B cell (primary cell): Measurements from ENCODE around the gene HLA-A. TPM values are rescaled to one million over a fixed set of nuclear protein-coding genes. Genes with fewer than 3 reads are reported as not detected.

ENCODE experiments used
- ATAC-seq: fragments of 200-7000 bp; cut with Tn5 transposase; one replicate; pipeline ENCODE4 v1.10.0; 2021; ENCODE audit warnings: low read depth, mild to moderate bottlenecking, moderate number of reproducible peaks, moderate library complexity
- CTCF ChIA-PET: fragments of 350-600 bp; sonication (Branson Sonifier 250); formaldehyde crosslinking; loops from one replicate; lab custom pipeline; 2021; ENCODE audit warnings: antibody characterized with exemption, inconsistent platforms; lab: Charles Lee
- POLR2A ChIA-PET: fragments of 350-600 bp; sonication (Branson Sonifier 250); formaldehyde crosslinking; loops from one replicate; lab custom pipeline; 2021; ENCODE audit warnings: antibody characterized with exemption; lab: Charles Lee
- DNase-seq: peaks from one replicate; pipeline ENCODE4 v3.0.0; 2013
- H2AFZ ChIP-seq: 2 replicates; pipeline ENCODE4 v1.6.1; 2012; ENCODE audit warnings: mild to moderate bottlenecking, low read depth, low read length; ENCODE audit not compliant: insufficient read depth, poor library complexity, severe bottlenecking
- H3K27ac ChIP-seq, 2 donors: 1 replicate in 1 of 2; 2 replicates in 1 of 2; pipeline ENCODE4 v1.5.1; 2012 to 2013; ENCODE audit warnings: low read length in 2 of 2, mild to moderate bottlenecking in 2 of 2, moderate library complexity in 1 of 2
- H3K27me3 ChIP-seq, 4 experiments: fragments of 200-600 bp in 1 of 4; sonication (generic) in 1 of 4; replicated peaks in 1 of 4; 1 replicate in 2 of 4; 2 replicates in 2 of 4; pipeline versions ENCODE4 v1.6.1 to v1.7.0; 2013 to 2016; ENCODE audit warnings: low read length in 3 of 4, mild to moderate bottlenecking in 2 of 4, mixed read lengths in 1 of 4, moderate library complexity in 1 of 4; ENCODE audit not compliant: insufficient read depth in 4 of 4, control insufficient read depth in 3 of 4; ENCODE audit errors: control extremely low read depth in 1 of 4
- H3K36me3 ChIP-seq, 2 experiments: replicated peaks in 1 of 2; 1 replicate in 1 of 2; 2 replicates in 1 of 2; pipeline versions ENCODE4 v1.6.1 to v1.7.1; 2013; ENCODE audit warnings: low read length in 1 of 2; ENCODE audit not compliant: insufficient read depth in 2 of 2, control insufficient read depth in 1 of 2; ENCODE audit errors: control extremely low read depth in 1 of 2, extremely low read depth in 1 of 2
- H3K4me1 ChIP-seq, 2 donors: fragments of 200-600 bp in 1 of 2; sonication (generic) in 1 of 2; 1 replicate in 1 of 2; 2 replicates in 1 of 2; pipeline versions ENCODE4 v1.5.1 to v1.6.1; 2013 to 2017; ENCODE audit warnings: low read length in 2 of 2; ENCODE audit not compliant: control insufficient read depth in 2 of 2, insufficient read depth in 2 of 2
- H3K4me2 ChIP-seq: replicated peaks from 2 replicates; pipeline ENCODE3; 2012; ENCODE audit warnings: mild to moderate bottlenecking, low read depth, low read length; ENCODE audit not compliant: poor library complexity, severe bottlenecking
- H3K4me3 ChIP-seq, 5 experiments: fragments of 200-600 bp in 1 of 5; sonication (generic) in 1 of 5; 1 replicate in 3 of 5; 2 replicates in 2 of 5; pipeline versions ENCODE4 v1.5.1 to v1.7.0; 2011 to 2016; ENCODE audit warnings: low read length in 4 of 5, mild to moderate bottlenecking in 4 of 5, low read depth in 2 of 5, control low read depth in 1 of 5, moderate library complexity in 1 of 5; ENCODE audit not compliant: insufficient read depth in 1 of 5; ENCODE audit errors: control extremely low read depth in 1 of 5, extremely low read depth in 1 of 5
- H3K79me2 ChIP-seq: fragments of 200-600 bp; sonication (generic); one replicate; pipeline ENCODE4 v1.6.0; 2016; ENCODE audit warnings: low read length; ENCODE audit not compliant: control insufficient read depth, insufficient read depth
- H3K9ac ChIP-seq: fragments of 200-600 bp; sonication (generic); 2 replicates; pipeline ENCODE4 v1.6.1; 2017; ENCODE audit warnings: mild to moderate bottlenecking, low read length, moderate library complexity
- H3K9me3 ChIP-seq, 3 donors: one replicate each; pipeline versions ENCODE4 v1.6.1 to v1.7.1; 2013; ENCODE audit warnings: low read length in 2 of 3; ENCODE audit not compliant: control insufficient read depth in 2 of 3, insufficient read depth in 1 of 3; ENCODE audit errors: control extremely low read depth in 1 of 3
- H4K20me1 ChIP-seq: 2 replicates; pipeline ENCODE4 v1.6.0; 2012; ENCODE audit warnings: mild to moderate bottlenecking, low read length; ENCODE audit not compliant: insufficient read depth, control insufficient read depth, poor library complexity, severe bottlenecking
- H3K27ac Mint-ChIP-seq: one replicate; pipeline ENCODE4 v1.8.0; 2021; ENCODE audit warnings: mixed read lengths
- H3K27me3 Mint-ChIP-seq: one replicate; pipeline ENCODE4 v1.8.0; 2021; ENCODE audit warnings: mixed read lengths
- H3K4me1 Mint-ChIP-seq: one replicate; pipeline ENCODE4 v1.8.0; 2021; ENCODE audit warnings: mixed read lengths
- H3K4me3 Mint-ChIP-seq: one replicate; pipeline ENCODE4 v1.8.0; 2021; ENCODE audit warnings: mixed read lengths
- H3K9me3 Mint-ChIP-seq: one replicate; pipeline ENCODE4 v1.8.0; 2022; ENCODE audit warnings: mixed read lengths; ENCODE audit not compliant: insufficient read depth
- CTCF ChIP-seq: fragments of 200-600 bp; IDR thresholded peaks from one replicate; pipeline ENCODE4 v1.8.0; 2022; ENCODE audit warnings: antibody characterized with exemption, mild to moderate bottlenecking
- EZH2 ChIP-seq: IDR thresholded peaks from 2 replicates; pipeline ENCODE4 v1.6.1; 2012; ENCODE audit warnings: borderline replicate concordance, low read depth, mild to moderate bottlenecking, moderate library complexity, low read length; ENCODE audit not compliant: insufficient read depth, poor library complexity, severe bottlenecking
- WGBS: methylation state at CpG from one replicate; pipeline ENCODE4 v1.1.5; 2013; ENCODE audit warnings: missing lambda C conversion rate; ENCODE audit not compliant: insufficient coverage; 5-methylcytosine and 5-hydroxymethylcytosine counted together
- intact Hi-C: fragments of 100-400 bp; cut with micrococcal nuclease; formaldehyde crosslinking; loops from one replicate; pipeline ENCODE4 v1.10.0; 2022
- polyA plus RNA-seq: library from polyadenylated mRNA; depleted of rRNA; stranded (reverse); fragments of >200 nt; gene quantifications from 2 replicates; pipeline ENCODE4 v1.2.3, GENCODE V29; 2012
- total RNA-seq, 2 donors: library from RNA; stranded (reverse); fragments of 120-200 nt in 1 of 2; gene quantifications; 1 replicate in 1 of 2; 2 replicates in 1 of 2; pipeline versions ENCODE4 v1.2.3 to v1.2.4, GENCODE V29; 2013 to 2022

HLA-A gene
- total and polyA plus RNA-seq, 2 donors (not counting 1 experiment from before 2014, with no cell fraction given): 1,607 to 2,454 TPM

GRCh38 chr6:29933955-29934354 is 8.4 kb upstream of the HLA-A start:
- Histone ChIP-seq H3K4me3 (no peak overlapping the region), H3K9ac (no peak overlapping the region), H3K36me3 (no peaks in the 10 kb centered on the region), H3K4me2 (no peak overlapping the region), H4K20me1 (no peaks in the 10 kb centered on the region), H3K79me2 (no peaks in the 10 kb centered on the region), H3K4me1 (no peaks in the 10 kb centered on the region), H3K27ac (no peak overlapping the region), H2AFZ (no peak overlapping the region), H3K9me3 (no peaks in the 10 kb centered on the region), H3K27me3 (no peaks in the 10 kb centered on the region)
- intact Hi-C loops: no loop called here
- Mint-ChIP-seq H3K9me3 (no peaks in the 10 kb centered on the region), H3K4me1 (peaks cover 5% of the 10 kb centered on the region), H3K27ac (no peak overlapping the region), H3K27me3 (no peaks in the 10 kb centered on the region), H3K4me3 (no peak overlapping the region)
- TF ChIP-seq CTCF (no peak), EZH2 (no peak)
- CTCF ChIA-PET: no interaction called here
- ATAC-seq (no peak), DNase-seq (no peak)
- 82% methylated on average over 7 of the region's 14 CpGs for WGBS
- POLR2A ChIA-PET: no interaction called here

DNA sequence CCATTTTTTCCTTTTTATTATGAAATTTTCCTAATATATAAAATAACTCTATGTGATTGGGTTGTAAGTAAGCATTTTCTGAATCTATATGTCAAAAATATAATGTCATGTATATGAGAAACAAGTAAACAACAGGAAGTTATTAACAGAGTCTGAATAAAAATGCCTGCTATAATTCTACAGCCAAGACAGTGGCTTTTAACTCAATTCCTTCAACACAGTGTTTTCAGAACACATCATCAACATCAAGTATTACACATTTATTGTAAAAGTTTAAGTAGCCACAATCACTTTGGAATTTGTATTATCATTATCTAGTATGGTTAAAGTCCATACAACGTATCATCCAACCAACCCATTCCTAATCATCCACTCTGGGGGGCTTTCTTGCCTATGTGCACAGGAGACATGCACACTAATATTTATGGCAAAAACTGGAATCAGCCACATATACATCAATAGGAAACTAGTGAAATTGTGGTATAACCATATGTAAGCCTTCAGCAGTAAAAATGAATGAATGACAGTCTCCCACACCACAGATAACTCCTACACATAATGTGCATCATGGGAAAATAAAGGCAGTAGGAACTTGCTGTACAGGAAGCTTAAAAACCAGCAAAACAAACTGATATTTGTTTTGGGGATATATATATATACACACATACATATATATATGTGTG is 6.9 kb upstream of the HLA-A start:
- Mint-ChIP-seq H3K4me3 (no peak overlapping the region), H3K27me3 (no peaks in the 10 kb centered on the region), H3K27ac (no peak overlapping the region), H3K4me1 (peaks cover 14% of the 10 kb centered on the region), H3K9me3 (no peaks in the 10 kb centered on the region)
- CTCF ChIA-PET: no interaction called here
- ATAC-seq (no peak), DNase-seq (no peak)
- H3K79me2 ChIP-seq: no peaks in the 10 kb centered on the region
- H3K4me3 ChIP-seq: no peak overlapping the region
- H3K27ac ChIP-seq: no peak overlapping the region
- H3K9me3 ChIP-seq: no peaks in the 10 kb centered on the region
- no peak overlapping the region for H2AFZ ChIP-seq
- WGBS: no CpG with 5 or more reads among the region's 1 CpG
- H3K9ac ChIP-seq: no peak overlapping the region
- no peak overlapping the region for H3K4me2 ChIP-seq
- peaks cover 0 to 1% of the 10 kb centered on the region in 2 donors for H3K4me1 ChIP-seq
- TF ChIP-seq EZH2: no peak
- TF ChIP-seq CTCF: no peak
- H4K20me1 ChIP-seq: no peaks in the 10 kb centered on the region
- no peaks in the 10 kb centered on the region for H3K27me3 ChIP-seq
- intact Hi-C loops: no loop called here
- POLR2A ChIA-PET: interaction anchor here (0.7 kb wide), 1 partner anchor 136 kb away, joined by 4 read pairs; no protein-coding TSS in a partner anchor
- no peaks in the 10 kb centered on the region for H3K36me3 ChIP-seq
